Measurements from ENCODE around the gene CCDC77.

CCDC77 gene

GRCh38 chr12:452667-453210 lies 51.3 kb downstream of the CCDC77 start:
- no peak overlapping the region for H3K9ac ChIP-seq (ENCODE audit: low read depth, low read length, poor library complexity, severe bottlenecking)
- TF ChIP-seq EZH2phosphoT487 (IDR thresholded peaks at IDR 0.05; ENCODE audit: borderline replicate concordance) (no peak), CTCF (conservative IDR thresholded peaks at IDR 0.05; ENCODE audit: low read length) (no peak)
- no peaks in the 10 kb centered on the region for H3K9me3 ChIP-seq (ENCODE audit: insufficient read depth, low read depth, low read length)
- H3K4me3 ChIP-seq (ENCODE audit: low read length, poor library complexity, severe bottlenecking), result no peak overlapping the region
- no peaks in the 10 kb centered on the region for H4K20me1 ChIP-seq (ENCODE audit: insufficient read depth, low read length, poor library complexity, severe bottlenecking)
- no peaks in the 10 kb centered on the region for H3K79me2 ChIP-seq (ENCODE audit: insufficient read depth, low read length)
- H3K4me1 ChIP-seq (ENCODE audit: insufficient read depth, low read length, poor library complexity, severe bottlenecking), result no peaks in the 10 kb centered on the region
- H3F3A ChIP-seq (ENCODE audit: low read depth), result peaks cover 9% of the 10 kb centered on the region; the same call in 1 of the 2 replicates
- H3K36me3 ChIP-seq (ENCODE audit: insufficient read depth, low read length), result no peaks in the 10 kb centered on the region
- H3K4me2 ChIP-seq (ENCODE audit: low read depth, low read length, poor library complexity, severe bottlenecking), result no peak overlapping the region
- no peaks in the 10 kb centered on the region for H3K27me3 ChIP-seq (ENCODE audit: insufficient read depth, low read length, poor library complexity, severe bottlenecking)
- H2AFZ ChIP-seq (ENCODE audit: low read length), result no peak overlapping the region
- H3K9me2 ChIP-seq (replicated peaks; ENCODE audit: low read depth, low read length), result no peaks in the 10 kb centered on the region

GRCh38 chr12:454833-455232 lies 53.4 kb downstream of the CCDC77 start:
- no peaks in the 10 kb centered on the region for H3K9me3 ChIP-seq (ENCODE audit: insufficient read depth, low read depth, low read length)
- H3K79me2 ChIP-seq (ENCODE audit: insufficient read depth, low read length), result no peaks in the 10 kb centered on the region
- H3K4me1 ChIP-seq (ENCODE audit: insufficient read depth, low read length, poor library complexity, severe bottlenecking), result no peaks in the 10 kb centered on the region
- no peaks in the 10 kb centered on the region for H4K20me1 ChIP-seq (ENCODE audit: insufficient read depth, low read length, poor library complexity, severe bottlenecking)
- no peak for TF ChIP-seq CTCF (conservative IDR thresholded peaks at IDR 0.05; ENCODE audit: low read length)
- TF ChIP-seq EZH2phosphoT487 (IDR thresholded peaks at IDR 0.05; ENCODE audit: borderline replicate concordance), result no peak
- H3K9me2 ChIP-seq (replicated peaks; ENCODE audit: low read depth, low read length), result no peaks in the 10 kb centered on the region
- H3K9ac ChIP-seq (ENCODE audit: low read depth, low read length, poor library complexity, severe bottlenecking), result no peak overlapping the region
- no peaks in the 10 kb centered on the region for H3K27me3 ChIP-seq (ENCODE audit: insufficient read depth, low read length, poor library complexity, severe bottlenecking)
- H3F3A ChIP-seq (ENCODE audit: low read depth), result peaks cover 9% of the 10 kb centered on the region; the same call in 1 of the 2 replicates
- no peak overlapping the region for H2AFZ ChIP-seq (ENCODE audit: low read length)
- no peak overlapping the region for H3K4me2 ChIP-seq (ENCODE audit: low read depth, low read length, poor library complexity, severe bottlenecking)
- H3K4me3 ChIP-seq (ENCODE audit: low read length, poor library complexity, severe bottlenecking), result no peak overlapping the region
- H3K36me3 ChIP-seq (ENCODE audit: insufficient read depth, low read length), result no peaks in the 10 kb centered on the region

GRCh38 chr12:455821-456220 lies 54.4 kb downstream of the CCDC77 start:
- H2AFZ ChIP-seq (ENCODE audit: low read length), result no peak overlapping the region

More at GRCh38 chr12:455821-456220, 54.4 kb downstream of the CCDC77 start:
- H3F3A ChIP-seq (ENCODE audit: low read depth), result peaks cover 9% of the 10 kb centered on the region; the same call in 1 of the 2 replicates
- no peaks in the 10 kb centered on the region for H3K9me2 ChIP-seq (replicated peaks; ENCODE audit: low read depth, low read length)
- no peaks in the 10 kb centered on the region for H3K79me2 ChIP-seq (ENCODE audit: insufficient read depth, low read length)
- H3K27me3 ChIP-seq (ENCODE audit: insufficient read depth, low read length, poor library complexity, severe bottlenecking), result no peaks in the 10 kb centered on the region
- H3K9ac ChIP-seq (ENCODE audit: low read depth, low read length, poor library complexity, severe bottlenecking), result no peak overlapping the region
- no peaks in the 10 kb centered on the region for H4K20me1 ChIP-seq (ENCODE audit: insufficient read depth, low read length, poor library complexity, severe bottlenecking)
- H3K36me3 ChIP-seq (ENCODE audit: insufficient read depth, low read length), result no peaks in the 10 kb centered on the region
- H3K4me1 ChIP-seq (ENCODE audit: insufficient read depth, low read length, poor library complexity, severe bottlenecking), result no peaks in the 10 kb centered on the region
- no peaks in the 10 kb centered on the region for H3K9me3 ChIP-seq (ENCODE audit: insufficient read depth, low read depth, low read length)
- no peak overlapping the region for H3K4me3 ChIP-seq (ENCODE audit: low read length, poor library complexity, severe bottlenecking)
- H3K4me2 ChIP-seq (ENCODE audit: low read depth, low read length, poor library complexity, severe bottlenecking), result no peak overlapping the region
- TF ChIP-seq CTCF (conservative IDR thresholded peaks at IDR 0.05; ENCODE audit: low read length) (no peak), EZH2phosphoT487 (IDR thresholded peaks at IDR 0.05; ENCODE audit: borderline replicate concordance) (no peak)
